Measurements from ENCODE around the gene AMPH.

DNA sequence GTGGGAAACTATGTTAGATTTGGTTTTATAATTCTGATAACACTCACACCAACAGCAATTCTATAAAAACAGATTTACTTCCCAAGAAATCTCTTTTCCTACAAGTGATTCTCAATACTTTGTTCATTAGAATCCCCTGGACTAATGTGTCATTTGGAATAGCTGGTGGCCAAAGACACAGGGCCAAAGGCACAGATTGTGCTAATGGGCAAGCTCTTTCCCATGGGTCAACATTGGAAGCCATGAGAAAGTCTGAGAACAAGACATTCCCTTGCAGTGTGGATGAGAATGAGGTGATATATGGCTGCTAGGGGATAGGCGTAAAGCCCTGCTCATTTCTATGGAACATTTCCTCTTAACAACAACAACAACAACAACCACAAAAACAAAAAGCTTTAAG, 153.8 kb downstream of the AMPH start:
- TF ChIP-seq POLR2A (IDR thresholded peaks at IDR 0.05; ENCODE audit: low read depth, low read length) (no peak), POLR2AphosphoS5 (IDR thresholded peaks at IDR 0.05; ENCODE audit: low read depth, low read length) (no peak)

Measured in GM12892 (cell line).